ENCODE measurements around the gene ATF6. TPM values are rescaled to one million over a fixed set of nuclear protein-coding genes. Genes with fewer than 3 reads are reported as not detected.

Gene ATF6
- total and polyA plus RNA-seq, 2 of the 4 experiments (the other 2 are of a cell fraction): 12.2 to 17.6 TPM

DNA sequence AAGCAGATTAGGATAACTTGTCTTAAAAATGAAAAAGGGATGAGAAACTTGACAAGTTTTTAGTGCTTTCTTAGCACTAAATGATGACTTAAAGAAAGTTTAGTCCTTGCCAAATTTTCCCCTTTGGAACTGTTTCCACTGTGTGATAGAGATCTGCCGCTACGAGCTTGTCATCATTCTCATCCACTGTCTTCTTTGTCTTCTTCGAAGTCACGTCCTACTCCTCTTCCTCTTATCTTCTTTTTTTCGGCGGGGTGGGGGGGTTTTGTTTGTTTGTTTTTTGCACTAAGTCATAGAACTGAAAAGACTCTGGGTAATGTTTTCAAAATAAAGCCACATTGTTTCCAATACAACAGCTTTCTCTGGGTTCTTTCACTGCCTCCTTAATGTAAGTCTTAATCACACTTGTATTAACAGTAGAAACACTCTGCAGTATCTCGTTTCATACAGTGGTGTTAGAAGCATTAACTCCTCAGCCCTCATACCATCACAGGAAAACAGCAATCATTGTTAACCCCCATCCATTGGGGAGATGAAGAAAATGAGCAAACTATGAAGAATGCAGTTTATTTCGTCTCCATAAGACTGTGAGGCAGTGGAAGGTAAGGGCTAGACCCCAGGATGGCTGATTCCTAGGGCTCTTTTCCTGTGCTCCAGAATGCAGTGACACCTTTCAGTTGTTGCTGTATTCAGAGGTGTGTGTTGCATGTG is 175.8 kb downstream of the ATF6 start:
- H3K14ac ChIP-seq (replicated peaks; ENCODE audit: low read depth, low read length): no peak overlapping the region
- DNase-seq (no peak), ATAC-seq (ENCODE audit: low read depth) (no peak)
- no peaks in the 10 kb centered on the region for H3K4me1 ChIP-seq (ENCODE audit: control insufficient read depth, insufficient read depth, low read length)
- in situ Hi-C loops (cut with MboI; ENCODE audit: low sequenced_read_pairs) (no loop called here), intact Hi-C loops (cut with micrococcal nuclease) (no loop called here), dilution Hi-C loops (cut with HindIII; ENCODE audit: low sequenced_read_pairs, unreplicated experiment) (no loop called here)
- no peak overlapping the region for H4K8ac ChIP-seq (ENCODE audit: low read depth in 2 of 2, low read length in 2 of 2)
- no peaks in the 10 kb centered on the region for H3K36me3 ChIP-seq (ENCODE audit: control insufficient read depth, insufficient read depth, low read length)
- H2AK5ac ChIP-seq (ENCODE audit: low read depth, low read length): no peak overlapping the region
- TF ChIP-seq RAD21 (IDR thresholded peaks at IDR 0.05; ENCODE audit: low read length): no peak
- TF ChIP-seq FOS (IDR thresholded peaks at IDR 0.05; ENCODE audit: low read depth, low read length): no peak
- TF ChIP-seq POLR2A (IDR thresholded peaks at IDR 0.05; ENCODE audit: low read depth, low read length): no peak
- TF ChIP-seq NFE2L2 (IDR thresholded peaks at IDR 0.05; ENCODE audit: low read depth, low read length): no peak
- TF ChIP-seq, protein P1, sequence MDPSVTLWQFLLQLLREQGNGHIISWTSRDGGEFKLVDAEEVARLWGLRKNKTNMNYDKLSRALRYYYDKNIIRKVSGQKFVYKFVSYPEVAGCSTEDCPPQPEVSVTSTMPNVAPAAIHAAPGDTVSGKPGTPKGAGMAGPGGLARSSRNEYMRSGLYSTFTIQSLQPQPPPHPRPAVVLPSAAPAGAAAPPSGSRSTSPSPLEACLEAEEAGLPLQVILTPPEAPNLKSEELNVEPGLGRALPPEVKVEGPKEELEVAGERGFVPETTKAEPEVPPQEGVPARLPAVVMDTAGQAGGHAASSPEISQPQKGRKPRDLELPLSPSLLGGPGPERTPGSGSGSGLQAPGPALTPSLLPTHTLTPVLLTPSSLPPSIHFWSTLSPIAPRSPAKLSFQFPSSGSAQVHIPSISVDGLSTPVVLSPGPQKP (IDR thresholded peaks at IDR 0.05; ENCODE audit: borderline replicate concordance, low read depth, low read length): no peak
- TF ChIP-seq RFX5 (IDR thresholded peaks at IDR 0.05; ENCODE audit: low read depth, low read length): no peak
- TF ChIP-seq, protein P2, sequence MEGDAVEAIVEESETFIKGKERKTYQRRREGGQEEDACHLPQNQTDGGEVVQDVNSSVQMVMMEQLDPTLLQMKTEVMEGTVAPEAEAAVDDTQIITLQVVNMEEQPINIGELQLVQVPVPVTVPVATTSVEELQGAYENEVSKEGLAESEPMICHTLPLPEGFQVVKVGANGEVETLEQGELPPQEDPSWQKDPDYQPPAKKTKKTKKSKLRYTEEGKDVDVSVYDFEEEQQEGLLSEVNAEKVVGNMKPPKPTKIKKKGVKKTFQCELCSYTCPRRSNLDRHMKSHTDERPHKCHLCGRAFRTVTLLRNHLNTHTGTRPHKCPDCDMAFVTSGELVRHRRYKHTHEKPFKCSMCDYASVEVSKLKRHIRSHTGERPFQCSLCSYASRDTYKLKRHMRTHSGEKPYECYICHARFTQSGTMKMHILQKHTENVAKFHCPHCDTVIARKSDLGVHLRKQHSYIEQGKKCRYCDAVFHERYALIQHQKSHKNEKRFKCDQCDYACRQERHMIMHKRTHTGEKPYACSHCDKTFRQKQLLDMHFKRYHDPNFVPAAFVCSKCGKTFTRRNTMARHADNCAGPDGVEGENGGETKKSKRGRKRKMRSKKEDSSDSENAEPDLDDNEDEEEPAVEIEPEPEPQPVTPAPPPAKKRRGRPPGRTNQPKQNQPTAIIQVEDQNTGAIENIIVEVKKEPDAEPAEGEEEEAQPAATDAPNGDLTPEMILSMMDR (conservative IDR thresholded peaks at IDR 0.05; ENCODE audit: low read depth, low read length): no peak
- no peak for TF ChIP-seq MXI1 (IDR thresholded peaks at IDR 0.05; ENCODE audit: borderline replicate concordance, low read depth, low read length)
- no peak for TF ChIP-seq BHLHE40 (IDR thresholded peaks at IDR 0.05; ENCODE audit: low read depth, low read length)
- TF ChIP-seq RCOR1 (IDR thresholded peaks at IDR 0.05; ENCODE audit: insufficient replicate concordance, low read length): no peak
- TF ChIP-seq, protein P3, sequence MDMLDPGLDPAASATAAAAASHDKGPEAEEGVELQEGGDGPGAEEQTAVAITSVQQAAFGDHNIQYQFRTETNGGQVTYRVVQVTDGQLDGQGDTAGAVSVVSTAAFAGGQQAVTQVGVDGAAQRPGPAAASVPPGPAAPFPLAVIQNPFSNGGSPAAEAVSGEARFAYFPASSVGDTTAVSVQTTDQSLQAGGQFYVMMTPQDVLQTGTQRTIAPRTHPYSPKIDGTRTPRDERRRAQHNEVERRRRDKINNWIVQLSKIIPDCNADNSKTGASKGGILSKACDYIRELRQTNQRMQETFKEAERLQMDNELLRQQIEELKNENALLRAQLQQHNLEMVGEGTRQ (IDR thresholded peaks at IDR 0.05; ENCODE audit: low read depth, low read length): no peak
- no peak for TF ChIP-seq CEBPB (IDR thresholded peaks at IDR 0.05; ENCODE audit: low read depth, low read length)
- no peak for TF ChIP-seq MAFK (IDR thresholded peaks at IDR 0.05; ENCODE audit: low read depth, low read length)
- no peak for TF ChIP-seq SMC3 (IDR thresholded peaks at IDR 0.05; ENCODE audit: low read depth, low read length)
- TF ChIP-seq MAZ (IDR thresholded peaks at IDR 0.05; ENCODE audit: borderline replicate concordance, low read depth, low read length): no peak
- no peak for TF ChIP-seq CHD1 (IDR thresholded peaks at IDR 0.05; ENCODE audit: low read depth, low read length)
- H3K4me2 ChIP-seq (ENCODE audit: low read depth, low read length): no peak overlapping the region
- H4K91ac ChIP-seq (ENCODE audit: insufficient read depth, low read depth, low read length): no peak overlapping the region
- H3K18ac ChIP-seq (ENCODE audit: low read depth, low read length): no peak overlapping the region
- no peak overlapping the region for H2BK120ac ChIP-seq (ENCODE audit: low read depth, low read length)
- H3K56ac ChIP-seq (ENCODE audit: extremely low read depth, insufficient read depth, low read length): no peak overlapping the region
- H3K4ac ChIP-seq (ENCODE audit: low read depth, low read length): no peak overlapping the region
- H3K23ac ChIP-seq (ENCODE audit: low read depth, low read length): no peak overlapping the region
- WGBS, 2 experiments (ENCODE audit: extremely low coverage in 2 of 2, insufficient read length in 1 of 2): no CpG with 5 or more reads among the region's 8 CpGs
- peaks cover 6% of the 10 kb centered on the region; the same call in 1 of the 2 replicates for H3K9me1 ChIP-seq (ENCODE audit: insufficient read depth, low read length)
- H3K27ac ChIP-seq (ENCODE audit: insufficient read depth, low read length): no peak overlapping the region
- H2BK20ac ChIP-seq (ENCODE audit: low read depth, low read length): no peak overlapping the region
- H3K9ac ChIP-seq (ENCODE audit: low read depth, low read length): no peak overlapping the region
- no peak overlapping the region for H2AK9ac ChIP-seq (replicated peaks; ENCODE audit: low read depth, low read length, poor library complexity)
- H2AFZ ChIP-seq (replicated peaks; ENCODE audit: low read length, poor library complexity): no peak overlapping the region
- H4K5ac ChIP-seq (ENCODE audit: low read depth, low read length): no peak overlapping the region
- ChIA-PET CTCF (interaction anchor here (0.7 to 1.8 kb wide), 2 partner anchors 13 to 103 kb away, joined by 4 to 7 read pairs; no protein-coding TSS in a partner anchor), POLR2A (ENCODE audit: unreplicated experiment) (no interaction called here)
- no peaks in the 10 kb centered on the region for H3K27me3 ChIP-seq (ENCODE audit: control insufficient read depth, insufficient read depth, low read length)
- H4K20me1 ChIP-seq (ENCODE audit: insufficient read depth, low read length): peaks cover 2% of the 10 kb centered on the region; the same call in 1 of the 2 replicates
- no peak overlapping the region for H2BK5ac ChIP-seq (ENCODE audit: low read depth, low read length, poor library complexity, severe bottlenecking)
- BruUV-seq (replicated peaks): no TSS peak
- H2BK15ac ChIP-seq (ENCODE audit: low read depth, low read length): no peak overlapping the region
- no peaks in the 10 kb centered on the region for H3K79me1 ChIP-seq (ENCODE audit: low read depth in 1 of 2, low read length in 2 of 2)
- no peaks in the 10 kb centered on the region for H3K9me3 ChIP-seq (ENCODE audit: control insufficient read depth, insufficient read depth, low read length)
- no peak overlapping the region for H3K4me3 ChIP-seq (ENCODE audit: insufficient read depth, low read depth, low read length)
